ENCODE data around the gene MTCL1. TPM values are rescaled to one million over a fixed set of nuclear protein-coding genes. Genes with fewer than 3 reads are reported as not detected.

The MTCL1 gene
- total and polyA plus RNA-seq, 8 donors = 7.1 to 16.0 (median 11.9) TPM

DNA sequence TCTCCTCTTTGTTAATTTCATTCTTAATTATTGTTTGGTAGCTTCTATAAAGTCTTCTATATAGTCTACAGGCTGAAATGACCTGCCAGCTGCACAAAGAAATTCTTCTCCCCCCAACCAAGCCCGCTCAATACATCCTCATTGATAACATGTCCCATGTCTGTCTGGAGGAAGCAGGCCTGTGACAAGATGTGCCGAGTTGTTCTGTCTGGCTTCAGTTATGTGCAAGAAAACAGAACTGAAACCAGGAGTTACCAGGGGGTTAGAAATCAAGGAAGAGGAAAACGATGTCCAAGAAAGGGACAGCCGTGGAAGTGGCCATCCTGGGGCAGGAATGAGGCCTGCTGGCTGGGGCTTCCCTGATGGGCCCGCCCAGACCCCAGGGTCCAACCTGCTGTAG lies 57.6 kb downstream of the MTCL1 start:
- DNase-seq (peak in 1 of 4 donors; percentile 31), ATAC-seq (no peak)
- TF ChIP-seq, protein P1, sequence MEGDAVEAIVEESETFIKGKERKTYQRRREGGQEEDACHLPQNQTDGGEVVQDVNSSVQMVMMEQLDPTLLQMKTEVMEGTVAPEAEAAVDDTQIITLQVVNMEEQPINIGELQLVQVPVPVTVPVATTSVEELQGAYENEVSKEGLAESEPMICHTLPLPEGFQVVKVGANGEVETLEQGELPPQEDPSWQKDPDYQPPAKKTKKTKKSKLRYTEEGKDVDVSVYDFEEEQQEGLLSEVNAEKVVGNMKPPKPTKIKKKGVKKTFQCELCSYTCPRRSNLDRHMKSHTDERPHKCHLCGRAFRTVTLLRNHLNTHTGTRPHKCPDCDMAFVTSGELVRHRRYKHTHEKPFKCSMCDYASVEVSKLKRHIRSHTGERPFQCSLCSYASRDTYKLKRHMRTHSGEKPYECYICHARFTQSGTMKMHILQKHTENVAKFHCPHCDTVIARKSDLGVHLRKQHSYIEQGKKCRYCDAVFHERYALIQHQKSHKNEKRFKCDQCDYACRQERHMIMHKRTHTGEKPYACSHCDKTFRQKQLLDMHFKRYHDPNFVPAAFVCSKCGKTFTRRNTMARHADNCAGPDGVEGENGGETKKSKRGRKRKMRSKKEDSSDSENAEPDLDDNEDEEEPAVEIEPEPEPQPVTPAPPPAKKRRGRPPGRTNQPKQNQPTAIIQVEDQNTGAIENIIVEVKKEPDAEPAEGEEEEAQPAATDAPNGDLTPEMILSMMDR (IDR thresholded peaks at IDR 0.05) = no peak
- Histone ChIP-seq H3K27me3 (no peaks in the 10 kb centered on the region), H3K4me3 (no peak overlapping the region), H3K36me3 (no peaks in the 10 kb centered on the region), H3K4me1 (no peaks in the 10 kb centered on the region), H3K27ac (no peak overlapping the region), H3K9me3 (no peaks in the 10 kb centered on the region)
- intact Hi-C loops (cut with DNase I) = no loop called here

- ATAC-seq = no peak
- Histone ChIP-seq H3K27ac (no peak overlapping the region), H3K4me1 (no peaks in the 10 kb centered on the region), H3K4me3 (no peak overlapping the region), H3K27me3 (no peaks in the 10 kb centered on the region), H3K36me3 (no peaks in the 10 kb centered on the region), H3K9me3 (no peaks in the 10 kb centered on the region)
- DNase-seq = no peak
- intact Hi-C loops (cut with DNase I) = no loop called here
- TF ChIP-seq, protein P1 (IDR thresholded peaks at IDR 0.05) = no peak
These were observed 58.3 kb downstream of the MTCL1 start for GRCh38 chr18:8763611-8764010.

GRCh38 chr18:8765783-8766463 lies 60.6 kb downstream of the MTCL1 start:
- no peaks in the 10 kb centered on the region for H3K9me3 ChIP-seq
- ATAC-seq = no peak
- H3K27ac ChIP-seq = no peak overlapping the region
- H3K4me1 ChIP-seq = no peaks in the 10 kb centered on the region
- H3K27me3 ChIP-seq = no peaks in the 10 kb centered on the region
- TF ChIP-seq, protein P1 (IDR thresholded peaks at IDR 0.05) = no peak
- no peaks in the 10 kb centered on the region for H3K36me3 ChIP-seq
- no peak overlapping the region for H3K4me3 ChIP-seq
- DNase-seq = peak in 1 of 4 donors; percentile 27
- intact Hi-C loops (cut with DNase I) = no loop called here

- DNase-seq (peak in 1 of 4 donors; percentile 36), ATAC-seq (no peak)
- intact Hi-C loops (cut with DNase I) = no loop called here
- Histone ChIP-seq H3K27ac (no peak overlapping the region), H3K27me3 (no peaks in the 10 kb centered on the region), H3K9me3 (no peaks in the 10 kb centered on the region), H3K36me3 (no peaks in the 10 kb centered on the region), H3K4me1 (no peaks in the 10 kb centered on the region), H3K4me3 (no peak overlapping the region)
- TF ChIP-seq, protein P1 (IDR thresholded peaks at IDR 0.05) = no peak
These were observed 61.4 kb downstream of the MTCL1 start for GRCh38 chr18:8766559-8767293.

- H3K27ac ChIP-seq = no peak overlapping the region
- intact Hi-C loops (cut with DNase I) = no loop called here
- no peaks in the 10 kb centered on the region for H3K27me3 ChIP-seq
- TF ChIP-seq, protein P1 (IDR thresholded peaks at IDR 0.05) = no peak
- H3K9me3 ChIP-seq = no peaks in the 10 kb centered on the region
- ATAC-seq = no peak
- no peaks in the 10 kb centered on the region for H3K36me3 ChIP-seq
- no peak for DNase-seq
- H3K4me1 ChIP-seq = no peaks in the 10 kb centered on the region
- no peak overlapping the region for H3K4me3 ChIP-seq
These were observed 62.0 kb downstream of the MTCL1 start for GRCh38 chr18:8767340-8767739.

Data from left lung (tissue), 10 donors.